ENCODE results near the gene ZBTB48.
"Not testable (repeated sequence)": the region's sequence is repeated elsewhere in the genome, so short reads cannot be mapped to it uniquely, and the experiment has no call there.

ZBTB48 gene

DNA sequence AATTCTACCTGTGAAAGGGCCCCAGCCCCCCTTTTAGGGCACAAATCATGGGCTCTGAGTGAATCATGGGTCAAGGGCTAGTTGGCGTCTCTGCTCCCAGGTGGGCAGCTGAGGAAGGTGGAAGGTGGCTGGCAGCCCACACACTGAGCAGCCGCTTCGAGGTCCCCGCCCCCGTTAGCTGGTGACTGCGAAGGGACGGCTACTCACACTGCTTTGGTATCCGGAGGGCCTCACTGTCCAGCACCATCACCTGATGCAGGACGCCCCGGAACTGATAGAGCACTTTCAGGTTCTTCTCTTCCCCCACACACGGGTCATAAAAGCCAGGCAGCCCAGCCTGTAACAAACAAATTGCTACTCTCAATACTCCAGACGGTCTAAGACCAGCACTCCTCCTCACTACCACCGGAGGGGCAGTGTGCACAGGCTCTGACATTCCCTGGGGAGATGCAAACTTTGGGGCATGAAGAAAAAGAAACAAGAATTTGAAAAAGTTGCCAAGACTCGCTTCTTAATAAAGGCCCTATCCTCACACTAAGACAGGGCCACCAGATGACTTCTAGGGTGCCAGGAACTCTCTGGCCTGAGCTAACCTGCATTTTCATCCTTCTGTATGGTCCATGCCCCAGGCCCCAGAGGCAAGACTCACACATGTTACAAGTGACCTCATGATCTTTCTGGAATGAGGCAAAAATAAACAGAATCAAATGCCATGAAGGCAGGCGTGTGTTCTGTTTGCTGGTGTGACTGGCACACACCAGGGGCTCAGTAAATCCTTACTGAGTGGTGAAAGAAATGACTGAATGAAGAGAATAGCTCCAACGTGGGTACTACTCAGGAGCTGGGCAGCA lies 56.3 kb downstream of the ZBTB48 start:
- no peak for DNase-seq

DNA sequence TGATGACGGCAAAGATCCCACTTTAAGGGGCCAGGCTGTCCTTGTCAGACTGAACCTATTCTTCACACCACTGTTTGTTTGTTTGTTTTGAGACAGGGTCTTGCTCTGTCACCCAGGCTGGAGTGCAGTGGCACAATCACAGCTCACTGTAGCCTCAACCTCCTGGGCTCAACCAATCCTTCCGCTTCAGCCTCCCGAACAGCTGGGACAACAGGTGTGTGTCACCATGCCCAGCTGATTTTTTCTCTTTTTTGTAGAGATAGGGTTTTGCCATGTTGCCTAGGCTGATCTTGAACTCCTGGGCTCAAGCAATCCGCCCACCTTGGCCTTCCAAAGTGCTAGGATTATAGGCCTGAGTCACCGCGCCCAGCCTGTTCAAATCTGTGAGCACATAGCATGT lies 57.0 kb downstream of the ZBTB48 start:
- DNase-seq, result not testable (repeated sequence)

DNA sequence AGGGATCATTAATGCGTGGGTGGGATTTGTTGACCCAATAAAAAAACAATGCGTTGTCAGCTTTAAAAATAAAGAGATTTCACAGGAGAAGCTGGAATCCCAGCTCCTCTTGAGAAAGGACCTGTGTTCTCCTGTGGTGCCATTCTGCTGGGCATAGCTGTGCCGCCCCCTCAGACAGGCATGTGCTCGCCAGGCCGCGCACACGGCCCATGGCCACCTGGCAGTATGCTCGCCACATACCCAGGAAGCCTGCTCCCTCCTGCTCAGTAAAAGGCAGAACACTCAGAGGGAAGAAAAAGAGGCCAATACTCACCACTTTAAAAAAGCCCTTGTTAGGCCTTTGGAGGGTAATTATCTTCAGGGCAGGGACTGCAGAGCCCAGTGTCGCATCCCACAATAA lies 58.0 kb downstream of the ZBTB48 start:
- DNase-seq, result no peak

GRCh38 chr1:6638226-6638625 lies 58.4 kb downstream of the ZBTB48 start:
- no peak for DNase-seq

All from activated CD4-positive, CD25-positive, alpha-beta regulatory T cell treated with anti-CD3 and anti-CD28 coated beads, Interleukin-2, amount 50 U/mL, for 72 hours (primary cell).